ENCODE data around the gene KSR2. TPM values are rescaled to one million over a fixed set of nuclear protein-coding genes. Genes with fewer than 3 reads are reported as not detected.

Gene KSR2
- total RNA-seq, 1 experiment from 2014 or later: 1.3 TPM

- H2BK15ac ChIP-seq (ENCODE audit: low read depth, low read length): no peak overlapping the region
- Mint-ChIP-seq H3K4me1 (no peaks in the 10 kb centered on the region), H3K9me3 (no peaks in the 10 kb centered on the region), H3K27ac (no peak overlapping the region), H3K4me3 (no peak overlapping the region), H3K27me3 (ENCODE audit: low read depth) (no peaks in the 10 kb centered on the region), H3K36me3 (ENCODE audit: insufficient read depth in 1 of 3, low read depth in 3 of 3) (no peaks in the 10 kb centered on the region)
- H4K91ac ChIP-seq (ENCODE audit: insufficient read length, low read depth, low read length): no peak overlapping the region
- no peak overlapping the region for H2AFZ ChIP-seq (ENCODE audit: low read length)
- no peaks in the 10 kb centered on the region for H3K79me1 ChIP-seq (ENCODE audit: insufficient read depth, low read depth, low read length, poor library complexity, severe bottlenecking)
- no peak overlapping the region for H3K4ac ChIP-seq (ENCODE audit: low read depth, low read length)
- no peak overlapping the region for H2BK20ac ChIP-seq (ENCODE audit: low read depth, low read length, poor library complexity, severe bottlenecking)
- no peak overlapping the region for H3K56ac ChIP-seq (ENCODE audit: insufficient read length, low read depth, low read length)
- H4K8ac ChIP-seq (replicated peaks; ENCODE audit: insufficient read length, low read depth, low read length): no peak overlapping the region
- H3T11ph ChIP-seq (ENCODE audit: low read length): no peak overlapping the region
- no CpG with 5 or more reads among the region's 5 CpGs for WGBS (ENCODE audit: extremely low coverage, insufficient read length, low lambda C conversion rate)
- no peak overlapping the region for H3K14ac ChIP-seq (ENCODE audit: insufficient read depth, low read length)
- H4K5ac ChIP-seq (ENCODE audit: insufficient read length, low read depth, low read length): no peak overlapping the region
- H3K18ac ChIP-seq (ENCODE audit: insufficient read length, low read depth, low read length): no peak overlapping the region
- TF ChIP-seq CTCF (conservative IDR thresholded peaks at IDR 0.05): no peak
- no peak overlapping the region for H3K27ac ChIP-seq (ENCODE audit: insufficient read length, low read depth, low read length)
- no peak overlapping the region for H2BK12ac ChIP-seq (ENCODE audit: insufficient read length, low read depth, low read length)
- no peaks in the 10 kb centered on the region for H3K23me2 ChIP-seq (ENCODE audit: insufficient read length, low read depth, low read length, poor library complexity, severe bottlenecking)
- H4K20me1 ChIP-seq (ENCODE audit: control insufficient read depth, insufficient read depth, insufficient read length): no peaks in the 10 kb centered on the region
- H3K79me2 ChIP-seq (ENCODE audit: insufficient read depth, low read length): no peaks in the 10 kb centered on the region
- H3K9me3 ChIP-seq (ENCODE audit: control insufficient read depth, low read depth, low read length): no peaks in the 10 kb centered on the region
- no peak overlapping the region for H2AK5ac ChIP-seq (ENCODE audit: insufficient read length, low read length)
- H3K4me1 ChIP-seq (ENCODE audit: insufficient read depth, low read length): no peaks in the 10 kb centered on the region
- DNase-seq: no peak
- H2BK120ac ChIP-seq (ENCODE audit: low read depth, low read length, poor library complexity, severe bottlenecking): no peak overlapping the region
- no peak overlapping the region for H3K9ac ChIP-seq (ENCODE audit: extremely low read depth, insufficient read length, low read length)
- no peaks in the 10 kb centered on the region for H3K27me3 ChIP-seq (ENCODE audit: insufficient read depth, low read length)
- H3K23ac ChIP-seq (ENCODE audit: insufficient read length, low read depth, low read length): no peak overlapping the region
- H2BK5ac ChIP-seq (ENCODE audit: insufficient read length, low read length): no peak overlapping the region
- no peak overlapping the region for H3K4me2 ChIP-seq (ENCODE audit: insufficient read depth, insufficient read length, low read length)
These were observed 193.6 kb downstream of the KSR2 start for GRCh38 chr12:117774941-117775775.

All from H9 (cell line).